Keratinocyte (primary cell): ENCODE data around the gene MAP2K4.

ENCODE experiments used
- EZH2 ChIP-seq: IDR thresholded peaks from one replicate; pipeline ENCODE4 v1.6.1; 2012; ENCODE audit warnings: inconsistent platforms, mild to moderate bottlenecking, low read length, moderate library complexity
- TF ChIP-seq, protein P1 (sequence below), 3 experiments: IDR thresholded peaks in 1 of 3; conservative IDR thresholded peaks in 1 of 3; optimal IDR thresholded peaks in 1 of 3; 2 replicates in 2 of 3; 3 replicates in 1 of 3; pipeline versions ENCODE3 to v1.5.1; 2011; ENCODE audit warnings: low read length in 3 of 3, mild to moderate bottlenecking in 3 of 3, moderate library complexity in 2 of 3, control low read depth in 1 of 3, inconsistent platforms in 1 of 3; ENCODE audit not compliant: insufficient read depth in 2 of 3; ENCODE audit errors: extremely low read depth in 1 of 3

- TF ChIP-seq, protein P1, sequence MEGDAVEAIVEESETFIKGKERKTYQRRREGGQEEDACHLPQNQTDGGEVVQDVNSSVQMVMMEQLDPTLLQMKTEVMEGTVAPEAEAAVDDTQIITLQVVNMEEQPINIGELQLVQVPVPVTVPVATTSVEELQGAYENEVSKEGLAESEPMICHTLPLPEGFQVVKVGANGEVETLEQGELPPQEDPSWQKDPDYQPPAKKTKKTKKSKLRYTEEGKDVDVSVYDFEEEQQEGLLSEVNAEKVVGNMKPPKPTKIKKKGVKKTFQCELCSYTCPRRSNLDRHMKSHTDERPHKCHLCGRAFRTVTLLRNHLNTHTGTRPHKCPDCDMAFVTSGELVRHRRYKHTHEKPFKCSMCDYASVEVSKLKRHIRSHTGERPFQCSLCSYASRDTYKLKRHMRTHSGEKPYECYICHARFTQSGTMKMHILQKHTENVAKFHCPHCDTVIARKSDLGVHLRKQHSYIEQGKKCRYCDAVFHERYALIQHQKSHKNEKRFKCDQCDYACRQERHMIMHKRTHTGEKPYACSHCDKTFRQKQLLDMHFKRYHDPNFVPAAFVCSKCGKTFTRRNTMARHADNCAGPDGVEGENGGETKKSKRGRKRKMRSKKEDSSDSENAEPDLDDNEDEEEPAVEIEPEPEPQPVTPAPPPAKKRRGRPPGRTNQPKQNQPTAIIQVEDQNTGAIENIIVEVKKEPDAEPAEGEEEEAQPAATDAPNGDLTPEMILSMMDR (optimal IDR thresholded peaks at IDR 0.05 in 1 of 3, IDR thresholded peaks at IDR 0.05 in 1 of 3, conservative IDR thresholded peaks at IDR 0.05 in 1 of 3; ENCODE audit: extremely low read depth in 1 of 3, insufficient read depth in 2 of 3, low read length in 3 of 3) = no peak
- TF ChIP-seq EZH2 = no peak
These were observed 90.2 kb downstream of the MAP2K4 start for GRCh38 chr17:12110906-12111305.
